Measurements from ENCODE around the gene CNST. TPM values are rescaled to one million over a fixed set of nuclear protein-coding genes. Genes with fewer than 3 reads are reported as not detected.

Gene CNST
- total and polyA plus RNA-seq, 2 experiments from 2014 or later, result 13.1 to 17.9 TPM

GRCh38 chr1:246669659-246670058 lies 103.4 kb downstream of the CNST start:
- no peak overlapping the region for H3K27ac ChIP-seq
- no peak for DNase-seq (ENCODE audit: low read depth in 1 of 2, low spot score in 1 of 2)

DNA sequence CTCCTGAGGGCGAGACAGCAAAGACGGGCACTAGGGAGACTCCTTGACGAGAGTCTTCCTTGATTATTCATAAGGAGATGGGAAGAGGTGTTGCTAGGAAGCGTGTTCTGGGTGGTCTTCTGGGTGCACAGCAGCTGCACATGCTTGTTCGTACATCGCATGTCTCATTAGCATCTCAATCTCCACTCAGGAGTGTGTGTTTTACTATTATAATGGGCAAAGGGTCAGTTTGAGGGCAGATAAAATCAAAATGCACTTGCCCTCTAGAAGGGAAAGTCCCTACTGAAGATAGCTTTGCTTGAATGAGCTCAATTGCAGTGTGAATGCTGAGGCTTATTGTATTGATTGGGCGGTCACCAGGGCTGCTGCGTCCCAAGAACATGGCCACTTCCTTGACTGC lies 107.8 kb downstream of the CNST start:
- no peak for TF ChIP-seq CTCF (IDR thresholded peaks at IDR 0.05; ENCODE audit: low read depth, low read length)
- Histone ChIP-seq H3K27ac (no peak overlapping the region), H3K4me1 (ENCODE audit: low read depth) (no peaks in the 10 kb centered on the region), H3K27me3 (no peaks in the 10 kb centered on the region), H3K9me3 (ENCODE audit: low read depth) (no peaks in the 10 kb centered on the region), H3K36me3 (no peaks in the 10 kb centered on the region), H3K4me3 (no peak overlapping the region)
- no peak for DNase-seq (ENCODE audit: low read depth in 1 of 2, low spot score in 1 of 2)

More at GRCh38 chr1:246669659-246670058, 103.4 kb downstream of the CNST start:
- Histone ChIP-seq H3K4me3 (no peak overlapping the region), H3K27me3 (no peaks in the 10 kb centered on the region), H3K9me3 (ENCODE audit: low read depth) (no peaks in the 10 kb centered on the region), H3K36me3 (no peaks in the 10 kb centered on the region), H3K4me1 (ENCODE audit: low read depth) (no peaks in the 10 kb centered on the region)
- no peak for TF ChIP-seq CTCF (IDR thresholded peaks at IDR 0.05; ENCODE audit: low read depth, low read length)

- no peaks in the 10 kb centered on the region for H3K36me3 ChIP-seq
- DNase-seq (ENCODE audit: low read depth in 1 of 2, low spot score in 1 of 2), result no peak
- no peak overlapping the region for H3K4me3 ChIP-seq
- H3K9me3 ChIP-seq (ENCODE audit: low read depth), result no peaks in the 10 kb centered on the region
- no peaks in the 10 kb centered on the region for H3K4me1 ChIP-seq (ENCODE audit: low read depth)
- no peak overlapping the region for H3K27ac ChIP-seq
- TF ChIP-seq CTCF (IDR thresholded peaks at IDR 0.05; ENCODE audit: low read depth, low read length), result no peak
- no peaks in the 10 kb centered on the region for H3K27me3 ChIP-seq
Observed at GRCh38 chr1:246677842-246678241, 111.6 kb downstream of the CNST start.

DNA sequence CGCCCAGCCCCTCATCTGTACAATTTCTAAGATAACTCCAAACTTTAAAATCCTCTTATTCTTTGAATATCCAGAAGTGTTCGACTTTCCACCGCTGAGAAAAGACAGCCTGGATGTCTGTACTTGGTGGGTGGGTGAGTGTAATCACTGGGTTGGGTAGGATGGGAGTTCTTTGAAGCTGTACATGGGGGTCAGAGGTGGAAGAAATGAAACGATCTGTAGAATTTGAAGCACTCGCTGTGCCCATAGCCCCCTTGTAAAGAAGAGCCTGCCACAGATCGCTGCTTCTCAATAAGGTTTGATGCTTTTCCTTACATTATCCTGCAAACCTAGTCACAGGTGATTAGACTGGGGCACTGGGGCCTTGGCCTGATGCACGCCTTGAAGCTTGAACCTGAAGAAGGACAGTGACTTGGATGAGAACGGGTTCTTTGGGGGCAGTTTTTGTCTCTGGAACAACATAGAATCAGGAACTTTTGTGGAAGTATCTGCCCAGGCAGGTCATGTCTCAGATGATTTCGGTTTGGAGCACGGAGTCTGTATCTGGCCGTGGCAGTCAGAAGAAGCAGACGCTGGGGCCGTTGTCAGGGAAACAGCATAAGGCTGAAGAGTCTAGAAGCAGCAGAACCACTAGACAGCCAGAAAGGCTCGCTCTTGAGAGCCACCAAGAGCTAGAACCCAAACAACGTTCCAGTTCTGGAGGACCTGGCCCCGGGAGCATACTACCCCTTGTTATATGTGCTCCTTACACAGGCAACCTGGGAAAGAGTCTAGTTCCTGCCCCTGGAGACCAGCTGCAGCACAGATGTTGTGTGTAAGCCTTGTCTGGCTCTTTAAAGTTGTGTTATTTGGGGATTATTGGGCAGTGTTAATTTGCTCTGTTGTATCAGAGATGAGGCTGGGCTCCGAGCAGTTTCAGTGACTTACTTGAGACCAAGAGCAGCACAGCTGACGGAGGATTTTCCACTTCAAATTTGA lies 112.8 kb downstream of the CNST start:
- Histone ChIP-seq H3K9me3 (ENCODE audit: low read depth) (no peaks in the 10 kb centered on the region), H3K36me3 (no peaks in the 10 kb centered on the region), H3K4me3 (no peak overlapping the region), H3K27me3 (no peaks in the 10 kb centered on the region), H3K27ac (no peak overlapping the region), H3K4me1 (ENCODE audit: low read depth) (no peaks in the 10 kb centered on the region)
- peak in 1 of 2 donors; percentile 29 for DNase-seq (ENCODE audit: low read depth in 1 of 2, low spot score in 1 of 2)
- TF ChIP-seq CTCF (IDR thresholded peaks at IDR 0.05; ENCODE audit: low read depth, low read length), result no peak

GRCh38 chr1:246679794-246680177 lies 113.5 kb downstream of the CNST start:
- Histone ChIP-seq H3K36me3 (no peaks in the 10 kb centered on the region), H3K4me1 (ENCODE audit: low read depth) (no peaks in the 10 kb centered on the region)

More at GRCh38 chr1:246679794-246680177, 113.5 kb downstream of the CNST start:
- Histone ChIP-seq H3K27me3 (no peaks in the 10 kb centered on the region), H3K4me3 (no peak overlapping the region), H3K27ac (no peak overlapping the region), H3K9me3 (ENCODE audit: low read depth) (no peaks in the 10 kb centered on the region)
- no peak for DNase-seq (ENCODE audit: low read depth in 1 of 2, low spot score in 1 of 2)
- TF ChIP-seq CTCF (IDR thresholded peaks at IDR 0.05; ENCODE audit: low read depth, low read length), result no peak

All from cardiac muscle cell (in vitro differentiated cells and primary cell).